Thyroid gland (tissue), 4 donors: ENCODE data around the gene KHNYN.

Experiments
- POLR2A ChIP-seq, 2 donors: fragments of 450-650 bp; IDR thresholded peaks; one replicate each; pipeline ENCODE4 v1.6.1; 2017; ENCODE audit warnings: antibody characterized with exemption in 2 of 2, mild to moderate bottlenecking in 2 of 2, moderate library complexity in 1 of 2
- TF ChIP-seq, protein P1 (sequence below), 6 experiments: fragments of 200-600 bp in 3 of 6; fragments of 450-650 bp in 3 of 6; sonication (generic) in 3 of 6; IDR thresholded peaks; one replicate each; pipeline ENCODE4 v1.5.1; 2016 to 2019; ENCODE audit warnings: antibody characterized with exemption in 6 of 6, mild to moderate bottlenecking in 2 of 6, inconsistent platforms in 1 of 6, moderate library complexity in 1 of 6

DNA sequence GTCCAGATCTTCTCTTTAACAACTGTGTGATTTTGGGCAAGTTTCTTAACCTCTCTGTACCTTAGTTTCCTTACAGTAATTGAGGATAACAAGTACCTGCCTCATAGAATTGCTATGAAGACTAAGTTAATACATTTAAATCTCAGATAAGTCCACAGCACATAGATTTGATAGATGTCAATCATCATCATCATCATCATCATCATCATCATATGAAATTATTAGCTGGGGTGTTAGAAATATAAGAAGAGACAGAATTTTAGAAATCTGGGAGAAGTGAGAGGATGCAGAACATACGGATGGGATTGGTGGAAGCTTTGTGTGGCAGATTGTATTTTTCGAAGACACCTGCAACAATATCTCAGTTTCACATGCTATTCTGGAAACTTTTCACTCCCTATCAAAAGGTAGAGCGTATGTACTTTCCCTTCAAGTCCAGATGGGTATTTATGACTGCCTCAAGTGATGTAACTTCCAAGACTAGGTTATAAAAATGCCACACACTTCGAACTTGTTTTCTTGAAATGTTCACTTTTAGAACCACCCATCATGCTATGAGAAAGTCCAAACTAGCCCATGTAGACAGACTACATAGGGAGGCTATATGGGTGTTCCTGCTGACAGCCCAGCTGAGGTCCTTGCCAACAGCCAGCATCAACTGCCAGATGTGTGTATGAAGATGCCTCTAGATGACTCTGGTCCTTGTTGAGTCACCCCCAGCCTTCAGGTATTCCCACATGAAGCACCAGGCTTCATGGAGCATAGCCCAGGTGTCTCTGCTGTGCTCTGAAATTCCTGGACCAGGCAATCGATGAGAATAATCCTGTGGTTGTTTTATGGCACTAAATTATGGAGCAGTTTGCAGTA is 33.5 kb downstream of the KHNYN start:
- TF ChIP-seq, protein P1, sequence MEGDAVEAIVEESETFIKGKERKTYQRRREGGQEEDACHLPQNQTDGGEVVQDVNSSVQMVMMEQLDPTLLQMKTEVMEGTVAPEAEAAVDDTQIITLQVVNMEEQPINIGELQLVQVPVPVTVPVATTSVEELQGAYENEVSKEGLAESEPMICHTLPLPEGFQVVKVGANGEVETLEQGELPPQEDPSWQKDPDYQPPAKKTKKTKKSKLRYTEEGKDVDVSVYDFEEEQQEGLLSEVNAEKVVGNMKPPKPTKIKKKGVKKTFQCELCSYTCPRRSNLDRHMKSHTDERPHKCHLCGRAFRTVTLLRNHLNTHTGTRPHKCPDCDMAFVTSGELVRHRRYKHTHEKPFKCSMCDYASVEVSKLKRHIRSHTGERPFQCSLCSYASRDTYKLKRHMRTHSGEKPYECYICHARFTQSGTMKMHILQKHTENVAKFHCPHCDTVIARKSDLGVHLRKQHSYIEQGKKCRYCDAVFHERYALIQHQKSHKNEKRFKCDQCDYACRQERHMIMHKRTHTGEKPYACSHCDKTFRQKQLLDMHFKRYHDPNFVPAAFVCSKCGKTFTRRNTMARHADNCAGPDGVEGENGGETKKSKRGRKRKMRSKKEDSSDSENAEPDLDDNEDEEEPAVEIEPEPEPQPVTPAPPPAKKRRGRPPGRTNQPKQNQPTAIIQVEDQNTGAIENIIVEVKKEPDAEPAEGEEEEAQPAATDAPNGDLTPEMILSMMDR (IDR thresholded peaks at IDR 0.05): no peak
- no peak for TF ChIP-seq POLR2A (IDR thresholded peaks at IDR 0.05)
